K562 (cell line): ENCODE results near the gene VPS16. TPM values are rescaled to one million over a fixed set of nuclear protein-coding genes. Genes with fewer than 3 reads are reported as not detected.

ENCODE experiments used
- ARID4B ChIP-seq: sonication (generic); formaldehyde crosslinking; IDR thresholded peaks from 2 replicates; pipeline ENCODE4 v1.8.0; 2022; ENCODE audit warnings: mild to moderate bottlenecking, missing genetic modification reagents
- BRCA1 ChIP-seq, 2 experiments: fragments of 450-650 bp in 1 of 2; sonication (generic) in 1 of 2; formaldehyde crosslinking in 1 of 2; IDR thresholded peaks; 2 replicates each; pipeline versions ENCODE4 v1.5.0 to v1.6.1; 2017 to 2020; ENCODE audit warnings: mild to moderate bottlenecking in 1 of 2, missing genetic modification reagents in 1 of 2
- CBFA2T3 ChIP-seq: fragments of 450-650 bp; IDR thresholded peaks from 2 replicates; pipeline ENCODE4 v1.6.1; 2017
- CLOCK ChIP-seq: fragments of 250-450 bp; sonication (Bioruptor Pico); IDR thresholded peaks from 2 replicates; pipeline ENCODE4 v1.4.0; 2020; ENCODE audit warnings: mild to moderate bottlenecking, moderate library complexity, borderline replicate concordance
- DEAF1 ChIP-seq: fragments of 450-650 bp; formaldehyde crosslinking; IDR thresholded peaks from 2 replicates; pipeline ENCODE4 v1.4.0; 2020; ENCODE audit warnings: mild to moderate bottlenecking, moderate library complexity
- E2F6 ChIP-seq, 2 experiments: IDR thresholded peaks; 2 replicates each; pipeline ENCODE4 v1.6.1; 2011; ENCODE audit warnings: borderline replicate concordance in 1 of 2, control low read depth in 1 of 2, low read depth in 1 of 2, low read length in 1 of 2, mild to moderate bottlenecking in 1 of 2, mixed read lengths in 1 of 2, moderate library complexity in 1 of 2; ENCODE audit not compliant: insufficient read depth in 1 of 2, insufficient read length in 1 of 2, poor library complexity in 1 of 2, severe bottlenecking in 1 of 2; ENCODE audit errors: extremely low read depth in 1 of 2
- JUN ChIP-seq, 2 experiments: sonication (generic) in 1 of 2; formaldehyde crosslinking in 1 of 2; IDR thresholded peaks; 2 replicates each; pipeline versions ENCODE4 v1.6.1 to v1.8.0; 2012 to 2022; ENCODE audit warnings: borderline replicate concordance in 2 of 2, mild to moderate bottlenecking in 2 of 2, improper control_type of control experiment in 1 of 2, low read depth in 1 of 2, low read length in 1 of 2, missing genetic modification reagents in 1 of 2
- PHTF2 ChIP-seq: fragments of 250-450 bp; sonication (Bioruptor Pico); IDR thresholded peaks from 2 replicates; pipeline ENCODE4 v1.5.0; 2021; ENCODE audit warnings: mild to moderate bottlenecking
- RFX5 ChIP-seq: IDR thresholded peaks from 2 replicates; pipeline ENCODE4 v1.6.1; 2011; ENCODE audit warnings: low read depth, mild to moderate bottlenecking, improper control_type of control experiment, low read length
- RHOXF2B ChIP-seq: fragments of 250-450 bp; sonication (Bioruptor Pico); conservative IDR thresholded peaks from 2 replicates; pipeline ENCODE4 v1.5.1; 2021
- SIRT6 ChIP-seq: IDR thresholded peaks from one replicate; pipeline ENCODE4 v1.6.1; 2012; ENCODE audit warnings: low read depth, mild to moderate bottlenecking, control low read depth, inconsistent platforms, low read length, moderate library complexity
- YY1 ChIP-seq, 3 experiments: IDR thresholded peaks; 2 replicates each; pipeline ENCODE4 v1.6.1; 2011; ENCODE audit warnings: low read length in 2 of 3, mild to moderate bottlenecking in 2 of 3, moderate library complexity in 2 of 3, borderline replicate concordance in 1 of 3, control low read depth in 1 of 3, low read depth in 1 of 3; ENCODE audit not compliant: insufficient read depth in 3 of 3, insufficient replicate concordance in 2 of 3, control insufficient read depth in 1 of 3, insufficient read length in 1 of 3; ENCODE audit errors: extremely low read depth in 1 of 3
- ZEB2 ChIP-seq: fragments of 450-650 bp; IDR thresholded peaks from 2 replicates; pipeline ENCODE4 v1.6.1; 2016
- ZNF699 ChIP-seq: fragments of 250-450 bp; sonication (Bioruptor Pico); IDR thresholded peaks from 2 replicates; pipeline ENCODE4 v1.8.0; 2021; ENCODE audit warnings: mild to moderate bottlenecking, moderate library complexity; ENCODE audit not compliant: insufficient replicate concordance
- ZNF780A ChIP-seq: fragments of 250-450 bp; sonication (Bioruptor Pico); IDR thresholded peaks from 2 replicates; pipeline ENCODE4 v1.5.0; 2021; ENCODE audit warnings: mild to moderate bottlenecking
- polyA plus RNA-seq, 8 experiments: library from polyadenylated mRNA; depleted of rRNA in 4 of 8; stranded (reverse) in 5 of 8; unstranded in 3 of 8; fragments of >200 nt; fragmentation: Nextera tagmentation in 2 of 8; fragmentation: Illumina TruSeq in 1 of 8; extraction: Ambion mirVana in 2 of 8; extraction: Trizol in 1 of 8; gene quantifications; 2 replicates each; pipeline versions ENCODE4 v1.2.1 to v1.2.3, GENCODE V29; 2011 to 2014; ENCODE audit warnings: inconsistent platforms in 1 of 8, missing spikeins in 1 of 8
- total RNA-seq, 7 experiments: library from RNA; depleted of rRNA in 6 of 7; stranded (reverse); fragments of >200 nt in 6 of 7; fragmentation: Illumina TruSeq in 2 of 7; extraction: Trizol in 2 of 7; gene quantifications; 2 replicates each; pipeline versions ENCODE4 v1.2.1 to v1.2.3, GENCODE V29; 2011 to 2021; ENCODE audit warnings: low replicate concordance in 1 of 7

The VPS16 gene
- total and polyA plus RNA-seq, 9 of the 15 experiments (the other 6 are each of a cell fraction or from before 2014, with no cell fraction given): 6.8 to 24.7 (median 14.0) TPM

GRCh38 chr20:2800521-2801285 lies 39.8 kb upstream of the VPS16 start, which contains the start of gene CPXM1 (continued):
- no peak for TF ChIP-seq ZNF780A
- peak; percentile 64 for TF ChIP-seq ZEB2
- no peak for TF ChIP-seq ZNF699 (CRISPR knock-in tag)
- TF ChIP-seq ARID4B (CRISPR knock-in tag): no peak
- TF ChIP-seq YY1 (IDR thresholded peaks at IDR 0.05; ENCODE audit: borderline replicate concordance in 1 of 3, control insufficient read depth in 1 of 3, extremely low read depth in 1 of 3, insufficient read depth in 3 of 3, insufficient read length in 1 of 3, insufficient replicate concordance in 2 of 3, low read depth in 1 of 3, low read length in 2 of 3): no peak
- TF ChIP-seq CLOCK: no peak
- no peak for TF ChIP-seq BRCA1 (IDR thresholded peaks at IDR 0.05)
- TF ChIP-seq BRCA1 (CRISPR knock-in tag; IDR thresholded peaks at IDR 0.05): no peak
- TF ChIP-seq JUN (IDR thresholded peaks at IDR 0.05; ENCODE audit: borderline replicate concordance, low read depth, low read length): no peak
- TF ChIP-seq JUN (CRISPR knock-in tag; IDR thresholded peaks at IDR 0.05; ENCODE audit: borderline replicate concordance): no peak
- TF ChIP-seq DEAF1: no peak
- peak; percentile 93 for TF ChIP-seq CBFA2T3
- TF ChIP-seq E2F6 (IDR thresholded peaks at IDR 0.05; ENCODE audit: borderline replicate concordance in 1 of 2, extremely low read depth in 1 of 2, insufficient read depth in 1 of 2, insufficient read length in 1 of 2, low read depth in 1 of 2, low read length in 1 of 2, poor library complexity in 1 of 2, severe bottlenecking in 1 of 2): peak in 1 of 2 experiments; percentile 21
- TF ChIP-seq PHTF2 (CRISPR knock-in tag): no peak
- no peak for TF ChIP-seq SIRT6
- no peak for TF ChIP-seq RFX5
- no peak for TF ChIP-seq RHOXF2B (CRISPR knock-in tag)
